HepG2 (cell line): ENCODE results near the gene CFH. TPM values are rescaled to one million over a fixed set of nuclear protein-coding genes. Genes with fewer than 3 reads are reported as not detected.

Source experiments
- ATAC-seq: fragments of 200-7000 bp; cut with Tn5 transposase; 3 replicates; pipeline ENCODE4 v1.9.1; 2020; ENCODE audit warnings: mild to moderate bottlenecking, moderate library complexity
- BruUV-seq: library from RNA; stranded (reverse); fragments of 400-500 nt; replicated peaks from 2 replicates; lab custom pipeline; 2021; lab: Mats Ljungman, UMichigan
- CTCF ChIA-PET: fragments of 300-600 bp; formaldehyde crosslinking; extraction: SDS; loops from one replicate; lab custom pipeline; 2021; ENCODE audit warnings: low total read pairs, inconsistent platforms, low intra/inter-chr PET ratio; lab: Yijun Ruan, JAX
- POLR2A ChIA-PET: fragments of 350-600 bp; sonication (Branson Sonifier 250); formaldehyde crosslinking; loops from one replicate; lab custom pipeline; 2020; ENCODE audit warnings: antibody characterized with exemption, inconsistent platforms; lab: Yijun Ruan, JAX
- DNase-seq: peaks from one replicate; pipeline ENCODE4 v3.0.0-alpha.2; 2015; ENCODE audit warnings: low spot score
- FAIRE-seq: peaks from 3 replicates; lab custom pipeline; 2011; peaks lifted over from hg19 to GRCh38; lab: Jason Lieb, UNC
- H2AFZ ChIP-seq: one replicate; pipeline ENCODE4 v1.6.1; 2011; ENCODE audit warnings: low read length, inconsistent platforms
- H3K27ac ChIP-seq: fragments of 300-600 bp; 3 replicates; pipeline ENCODE4 v1.8.0; 2011; ENCODE audit warnings: mixed run types, mild to moderate bottlenecking, mixed read lengths, low read length, inconsistent platforms; ENCODE audit not compliant: insufficient read depth; ENCODE audit errors: extremely low read length
- H3K27me3 ChIP-seq, 2 experiments: fragments of 200-600 bp in 1 of 2; 2 replicates in 1 of 2; 3 replicates in 1 of 2; pipeline versions ENCODE4 v1.6.0 to v1.8.0; 2011; ENCODE audit warnings: low read length in 2 of 2, mild to moderate bottlenecking in 2 of 2, moderate library complexity in 2 of 2, inconsistent platforms in 1 of 2; ENCODE audit not compliant: insufficient read depth in 2 of 2, control insufficient read depth in 1 of 2
- H3K36me3 ChIP-seq, 2 experiments: fragments of 200-600 bp in 1 of 2; replicated peaks in 1 of 2; 2 replicates in 1 of 2; 3 replicates in 1 of 2; pipeline versions ENCODE4 v1.5.1 to v1.8.0; 2011; ENCODE audit warnings: low read length in 2 of 2, inconsistent platforms in 1 of 2; ENCODE audit not compliant: insufficient read depth in 2 of 2, control insufficient read depth in 1 of 2
- H3K4me1 ChIP-seq: 2 replicates; pipeline ENCODE4 v1.5.1; 2012; ENCODE audit warnings: low read length, inconsistent platforms; ENCODE audit not compliant: insufficient read depth
- H3K4me2 ChIP-seq: 2 replicates; pipeline ENCODE4 v1.6.0; 2011; ENCODE audit warnings: low read depth, low read length, inconsistent platforms
- H3K4me3 ChIP-seq, 3 experiments: fragments of 200-600 bp in 1 of 3; sonication (generic), shearing (Covaris generic) in 1 of 3; replicated peaks in 1 of 3; 2 replicates each; pipeline ENCODE4 v1.5.1; 2011 to 2016; ENCODE audit warnings: low read length in 3 of 3, inconsistent platforms in 2 of 3, low read depth in 2 of 3, mild to moderate bottlenecking in 2 of 3, control low read depth in 1 of 3, mixed read lengths in 1 of 3; ENCODE audit not compliant: insufficient read depth in 1 of 3
- H3K79me2 ChIP-seq: one replicate; pipeline ENCODE4 v1.6.1; 2011; ENCODE audit warnings: low read length, inconsistent platforms; ENCODE audit not compliant: insufficient read depth
- H3K9ac ChIP-seq: 2 replicates; pipeline ENCODE4 v1.6.0; 2011; ENCODE audit warnings: mild to moderate bottlenecking, low read depth, low read length, inconsistent platforms; ENCODE audit not compliant: insufficient read depth
- H3K9me3 ChIP-seq: 2 replicates; pipeline ENCODE4 v1.5.1; 2012; ENCODE audit warnings: mild to moderate bottlenecking, low read length
- H4K20me1 ChIP-seq: 2 replicates; pipeline ENCODE4 v1.6.0; 2011; ENCODE audit warnings: inconsistent platforms, mild to moderate bottlenecking, low read length, moderate library complexity; ENCODE audit not compliant: insufficient read depth
- AGO2 ChIP-seq: fragments of 200-400 bp; formaldehyde crosslinking; optimal IDR thresholded peaks from 2 replicates; pipeline ENCODE3; 2017; ENCODE audit warnings: mild to moderate bottlenecking, low read depth, low read length, moderate library complexity
- MXI1 ChIP-seq: IDR thresholded peaks from 3 replicates; pipeline ENCODE4 v1.6.1; 2012; ENCODE audit warnings: low read depth, low read length, inconsistent platforms, borderline replicate concordance
- MYPOP ChIP-seq: sonication (generic); formaldehyde crosslinking; IDR thresholded peaks from 2 replicates; pipeline ENCODE4 v1.8.1; 2023; ENCODE audit warnings: mild to moderate bottlenecking, moderate library complexity, missing genetic modification reagents
- PATZ1 ChIP-seq: sonication (generic); formaldehyde crosslinking; IDR thresholded peaks from 2 replicates; pipeline ENCODE4 v1.4.0; 2020; ENCODE audit warnings: missing genetic modification reagents
- PREB ChIP-seq: sonication (generic); formaldehyde crosslinking; IDR thresholded peaks from 2 replicates; pipeline ENCODE4 v1.4.0; 2020; ENCODE audit warnings: missing genetic modification reagents
- RNF219 ChIP-seq: sonication (generic); formaldehyde crosslinking; IDR thresholded peaks from 2 replicates; pipeline ENCODE4 v1.5.0; 2020; ENCODE audit warnings: mild to moderate bottlenecking, missing genetic modification reagents
- SMAD9 ChIP-seq: sonication (generic); formaldehyde crosslinking; IDR thresholded peaks from 2 replicates; pipeline ENCODE4 v1.5.1; 2020; ENCODE audit warnings: mild to moderate bottlenecking, missing genetic modification reagents
- TBX3 ChIP-seq: fragments of 450-650 bp; IDR thresholded peaks from 2 replicates; pipeline ENCODE4 v1.6.1; 2017; ENCODE audit warnings: antibody characterized with exemption, mild to moderate bottlenecking, inconsistent platforms, borderline replicate concordance
- USF2 ChIP-seq, 2 experiments: sonication (generic) in 1 of 2; formaldehyde crosslinking in 1 of 2; IDR thresholded peaks; 2 replicates each; pipeline versions ENCODE4 v1.5.1 to v1.6.1; 2011 to 2020; ENCODE audit warnings: borderline replicate concordance in 1 of 2, low read depth in 1 of 2, low read length in 1 of 2, mild to moderate bottlenecking in 1 of 2, missing genetic modification reagents in 1 of 2, moderate library complexity in 1 of 2
- ZBTB14 ChIP-seq: sonication (generic); formaldehyde crosslinking; IDR thresholded peaks from 2 replicates; pipeline ENCODE4 v1.4.0; 2020; ENCODE audit warnings: missing genetic modification reagents
- ZEB1 ChIP-seq: IDR thresholded peaks from 2 replicates; pipeline ENCODE4 v1.6.1; 2012; ENCODE audit warnings: mild to moderate bottlenecking, low read depth, inconsistent platforms; ENCODE audit not compliant: insufficient replicate concordance
- ZNF530 ChIP-seq: sonication (generic); formaldehyde crosslinking; IDR thresholded peaks from 2 replicates; pipeline ENCODE4 v1.5.0; 2020; ENCODE audit warnings: low read depth, mild to moderate bottlenecking, missing genetic modification reagents
- ZNF576 ChIP-seq: sonication (generic); formaldehyde crosslinking; IDR thresholded peaks from 2 replicates; pipeline ENCODE4 v1.4.0; 2020; ENCODE audit warnings: mild to moderate bottlenecking, missing genetic modification reagents
- ZNF841 ChIP-seq: sonication (generic); formaldehyde crosslinking; IDR thresholded peaks from 2 replicates; pipeline ENCODE4 v1.8.1; 2023; ENCODE audit warnings: missing genetic modification reagents, borderline replicate concordance
- WGBS: methylation state at CpG from one replicate; pipeline ENCODE4 v1.1.6; 2017; ENCODE audit warnings: low lambda C conversion rate; 5-methylcytosine and 5-hydroxymethylcytosine counted together
- in situ Hi-C: cut with HindIII; loops from 2 replicates; pipeline ENCODE4 v1.10.0; 2017; ENCODE audit warnings: low pct_unique_long_range_greater_than_20kb; ENCODE audit not compliant: extremely low pct_ligation_motif_present
- intact Hi-C: fragments of 100-400 bp; cut with micrococcal nuclease; formaldehyde crosslinking; loops from one replicate; pipeline ENCODE4 v1.10.0; 2022; ENCODE audit not compliant: unreplicated experiment
- polyA plus RNA-seq, 8 experiments: library from polyadenylated mRNA; depleted of rRNA in 3 of 8; stranded (reverse) in 7 of 8; unstranded in 1 of 8; fragments of >200 nt; fragmentation: Illumina TruSeq in 4 of 8; extraction: Trizol in 4 of 8; gene quantifications; 2 replicates each; pipeline versions ENCODE4 v1.2.1 to v1.2.3, GENCODE V29; 2011 to 2016; ENCODE audit warnings: low read depth in 4 of 8, missing spikeins in 1 of 8, mixed read lengths in 1 of 8; ENCODE audit not compliant: insufficient read depth in 1 of 8
- total RNA-seq, 5 experiments: library from RNA; depleted of rRNA; stranded (reverse); fragments of >200 nt; fragmentation: Illumina TruSeq; extraction: Trizol; gene quantifications; 2 replicates each; pipeline ENCODE4 v1.2.3, GENCODE V29; 2016; ENCODE audit warnings: low read depth in 1 of 5

CFH gene
- total and polyA plus RNA-seq, 2 of the 13 experiments (the other 11 are each of a cell fraction or from before 2014, with no cell fraction given), result not detected

- no TSS peak for BruUV-seq
- TF ChIP-seq ZEB1 (no peak), MYPOP (CRISPR knock-in tag) (no peak), ZBTB14 (CRISPR knock-in tag) (no peak), ZNF530 (no peak), USF2 (IDR thresholded peaks at IDR 0.05; ENCODE audit: low read depth, low read length) (no peak), USF2 (CRISPR knock-in tag; IDR thresholded peaks at IDR 0.05; ENCODE audit: borderline replicate concordance) (no peak), SMAD9 (CRISPR knock-in tag) (no peak), PREB (no peak), PATZ1 (CRISPR knock-in tag) (no peak), ZNF841 (CRISPR knock-in tag) (no peak), TBX3 (no peak), RNF219 (no peak), ZNF576 (CRISPR knock-in tag) (no peak), AGO2 (no peak), MXI1 (no peak)
Observed at GRCh38 chr1:196690582-196690981, 38.7 kb downstream of the CFH start.

More at GRCh38 chr1:196690582-196690981, 38.7 kb downstream of the CFH start:
- no peaks in the 10 kb centered on the region for H3K79me2 ChIP-seq
- no peak overlapping the region for H3K4me2 ChIP-seq
- peaks cover 9% of the 10 kb centered on the region for H3K9me3 ChIP-seq
- POLR2A ChIA-PET, result no interaction called here
- FAIRE-seq, result no peak
- in situ Hi-C loops, result no loop called here
- H3K4me1 ChIP-seq, result no peaks in the 10 kb centered on the region
- no peaks in the 10 kb centered on the region for H3K27me3 ChIP-seq
- H4K20me1 ChIP-seq, result no peaks in the 10 kb centered on the region
- H3K9ac ChIP-seq, result no peak overlapping the region
- 31% methylated on average over 4 of the region's 5 CpGs for WGBS
- H2AFZ ChIP-seq, result no peak overlapping the region
- no peak for DNase-seq
- no peak overlapping the region for H3K27ac ChIP-seq
- ATAC-seq, result no peak
- H3K36me3 ChIP-seq, result no peaks in the 10 kb centered on the region
- intact Hi-C loops, result no loop called here
- CTCF ChIA-PET, result no interaction called here
- H3K4me3 ChIP-seq, result no peak overlapping the region
